Activated naive CD8-positive, alpha-beta T cell treated with anti-CD3 and anti-CD28 coated beads, Interleukin-2, amount 10 ng/mL, durations not matched to agents 7 days and 5 days (primary cell): ENCODE data around the gene NXN. TPM values are rescaled to one million over a fixed set of nuclear protein-coding genes. Genes with fewer than 3 reads are reported as not detected.
"Not testable (repeated sequence)": the region's sequence is repeated elsewhere in the genome, so short reads cannot be mapped to it uniquely, and the experiment has no call there.

Experiments
- ATAC-seq: fragments of 150-1000 bp; cut with Tn5 transposase; one replicate; pipeline ENCODE4 v1.10.0; 2021; ENCODE audit warnings: low read depth, moderate library complexity
- POLR2A ChIA-PET: fragments of 350-600 bp; sonication (Branson Sonifier 250); formaldehyde crosslinking; loops from one replicate; lab custom pipeline; 2021; ENCODE audit warnings: antibody characterized with exemption; lab: Charles Lee
- DNase-seq: peaks from one replicate; pipeline ENCODE4 v3.0.0; 2021
- H3K27ac Mint-ChIP-seq: one replicate; pipeline ENCODE4 v1.8.0; 2022; ENCODE audit warnings: mild to moderate bottlenecking, mixed read lengths
- H3K27me3 Mint-ChIP-seq: one replicate; pipeline ENCODE4 v1.8.0; 2022; ENCODE audit warnings: mild to moderate bottlenecking, moderate library complexity, mixed read lengths
- H3K36me3 Mint-ChIP-seq: one replicate; pipeline ENCODE4 v1.8.0; 2021; ENCODE audit warnings: mild to moderate bottlenecking, mixed read lengths
- H3K4me1 Mint-ChIP-seq: one replicate; pipeline ENCODE4 v1.8.0; 2021; ENCODE audit warnings: mixed read lengths
- H3K4me3 Mint-ChIP-seq: one replicate; pipeline ENCODE4 v1.8.0; 2022; ENCODE audit warnings: mild to moderate bottlenecking, moderate library complexity, mixed read lengths
- H3K9me3 Mint-ChIP-seq: one replicate; pipeline ENCODE4 v1.8.0; 2021; ENCODE audit warnings: mixed read lengths
- total RNA-seq, 2 experiments: library from RNA; stranded (reverse); gene quantifications; one replicate each; pipeline ENCODE4 v1.2.3, GENCODE V29; 2021

NXN gene
- total RNA-seq, 2 experiments from 2014 or later = 0.22 to 0.37 TPM

GRCh38 chr17:795721-796120 lies 183.9 kb downstream of the NXN start:
- H3K4me1 Mint-ChIP-seq = peaks cover 2% of the 10 kb centered on the region
- no peak for ATAC-seq
- H3K27ac Mint-ChIP-seq = no peak overlapping the region
- DNase-seq = no peak
- POLR2A ChIA-PET = interaction anchor here (2.3 to 2.5 kb wide), 2 partner anchors 14 to 201 kb away, joined by 5 to 7 read pairs; partner anchors contain the start of genes GLOD4, MRM3 and TIMM22
- no peak overlapping the region for H3K4me3 Mint-ChIP-seq
- peaks cover 8% of the 10 kb centered on the region for H3K36me3 Mint-ChIP-seq
- no peaks in the 10 kb centered on the region for H3K27me3 Mint-ChIP-seq
- no peaks in the 10 kb centered on the region for H3K9me3 Mint-ChIP-seq

- Mint-ChIP-seq H3K4me3 (no peak overlapping the region), H3K36me3 (peaks cover 8% of the 10 kb centered on the region), H3K4me1 (peaks cover 2% of the 10 kb centered on the region), H3K9me3 (no peaks in the 10 kb centered on the region), H3K27ac (no peak overlapping the region), H3K27me3 (no peaks in the 10 kb centered on the region)
- DNase-seq = no peak
- no peak for ATAC-seq
- POLR2A ChIA-PET = interaction anchor here (0.6 to 2.5 kb wide), 3 partner anchors 13 to 201 kb away, joined by 4 to 7 read pairs (median 5); partner anchors contain the start of genes GLOD4, MRM3 and TIMM22
Measured at GRCh38 chr17:795276-795675, 184.3 kb downstream of the NXN start.

GRCh38 chr17:794876-795275 lies 184.7 kb downstream of the NXN start:
- no peak overlapping the region for H3K27ac Mint-ChIP-seq
- H3K4me1 Mint-ChIP-seq = peaks cover 2% of the 10 kb centered on the region

GRCh38 chr17:792277-792676 lies 187.3 kb downstream of the NXN start:
- Mint-ChIP-seq H3K27me3 (no peaks in the 10 kb centered on the region), H3K27ac (no peak overlapping the region), H3K9me3 (no peaks in the 10 kb centered on the region), H3K4me3 (no peak overlapping the region), H3K4me1 (peaks cover 2% of the 10 kb centered on the region), H3K36me3 (peaks cover 13% of the 10 kb centered on the region)
- no peak for ATAC-seq
- POLR2A ChIA-PET = interaction anchor here (0.6 to 0.9 kb wide), 2 partner anchors 9 to 204 kb away, joined by 3 to 4 read pairs; partner anchors contain the start of gene TIMM22
- no peak for DNase-seq

More at GRCh38 chr17:794876-795275, 184.7 kb downstream of the NXN start:
- H3K27me3 Mint-ChIP-seq = no peaks in the 10 kb centered on the region
- H3K9me3 Mint-ChIP-seq = no peaks in the 10 kb centered on the region
- peak; percentile 66 for DNase-seq
- POLR2A ChIA-PET = interaction anchor here (0.6 to 2.5 kb wide), 3 partner anchors 13 to 202 kb away, joined by 4 to 7 read pairs (median 5); partner anchors contain the start of genes GLOD4, MRM3 and TIMM22
- H3K4me3 Mint-ChIP-seq = no peak overlapping the region
- H3K36me3 Mint-ChIP-seq = peaks cover 8% of the 10 kb centered on the region
- ATAC-seq = peak; percentile 82

- POLR2A ChIA-PET = interaction anchor here (0.6 to 0.9 kb wide), 2 partner anchors 9 to 205 kb away, joined by 3 to 4 read pairs; partner anchors contain the start of gene TIMM22
- H3K9me3 Mint-ChIP-seq = no peaks in the 10 kb centered on the region
- H3K36me3 Mint-ChIP-seq = peaks cover 14% of the 10 kb centered on the region
- no peak overlapping the region for H3K4me3 Mint-ChIP-seq
- DNase-seq (no peak), ATAC-seq (no peak)
- H3K27ac Mint-ChIP-seq = no peak overlapping the region
- H3K27me3 Mint-ChIP-seq = no peaks in the 10 kb centered on the region
- peaks cover 2% of the 10 kb centered on the region for H3K4me1 Mint-ChIP-seq
Measured at GRCh38 chr17:791829-792228, 187.7 kb downstream of the NXN start.

GRCh38 chr17:790874-791247 lies 188.7 kb downstream of the NXN start:
- H3K9me3 Mint-ChIP-seq, H3K27ac Mint-ChIP-seq, H3K4me3 Mint-ChIP-seq, H3K27me3 Mint-ChIP-seq, H3K4me1 Mint-ChIP-seq, DNase-seq, ATAC-seq, POLR2A ChIA-PET: not testable (repeated sequence)
- peaks cover 14% of the 10 kb centered on the region for H3K36me3 Mint-ChIP-seq

GRCh38 chr17:789931-790873 lies 189.4 kb downstream of the NXN start:
- DNase-seq, H3K9me3 Mint-ChIP-seq, H3K27me3 Mint-ChIP-seq, H3K4me3 Mint-ChIP-seq, POLR2A ChIA-PET, ATAC-seq, H3K4me1 Mint-ChIP-seq, H3K27ac Mint-ChIP-seq: not testable (repeated sequence)
- H3K36me3 Mint-ChIP-seq = peaks cover 14% of the 10 kb centered on the region

GRCh38 chr17:789160-789840 lies 190.3 kb downstream of the NXN start:
- Mint-ChIP-seq H3K36me3 (peaks cover 14% of the 10 kb centered on the region), H3K9me3 (no peaks in the 10 kb centered on the region), H3K27me3 (no peaks in the 10 kb centered on the region), H3K4me3 (no peak overlapping the region), H3K27ac (no peak overlapping the region), H3K4me1 (peaks cover 2% of the 10 kb centered on the region)
- no peak for ATAC-seq
- POLR2A ChIA-PET = no interaction called here
- DNase-seq = no peak

- DNase-seq (no peak), ATAC-seq (no peak)
- Mint-ChIP-seq H3K4me3 (no peak overlapping the region), H3K9me3 (no peaks in the 10 kb centered on the region), H3K36me3 (peaks cover 14% of the 10 kb centered on the region), H3K27me3 (no peaks in the 10 kb centered on the region), H3K27ac (no peak overlapping the region), H3K4me1 (peaks cover 8% of the 10 kb centered on the region)
- POLR2A ChIA-PET = no interaction called here
Measured at GRCh38 chr17:788551-788950, 191.0 kb downstream of the NXN start.

- H3K27me3 Mint-ChIP-seq = no peaks in the 10 kb centered on the region
- H3K4me3 Mint-ChIP-seq = no peak overlapping the region
- H3K4me1 Mint-ChIP-seq = peaks cover 12% of the 10 kb centered on the region
- DNase-seq = peak; percentile 3
- H3K27ac Mint-ChIP-seq = no peak overlapping the region
- POLR2A ChIA-PET = no interaction called here
- no peak for ATAC-seq
- H3K36me3 Mint-ChIP-seq = peaks cover 14% of the 10 kb centered on the region
- H3K9me3 Mint-ChIP-seq = no peaks in the 10 kb centered on the region
Measured at GRCh38 chr17:787641-788221, 191.8 kb downstream of the NXN start.

GRCh38 chr17:785901-786300 lies 193.7 kb downstream of the NXN start:
- ATAC-seq, H3K27me3 Mint-ChIP-seq, H3K4me3 Mint-ChIP-seq, POLR2A ChIA-PET, DNase-seq, H3K9me3 Mint-ChIP-seq, H3K36me3 Mint-ChIP-seq, H3K27ac Mint-ChIP-seq: not testable (repeated sequence)
- H3K4me1 Mint-ChIP-seq = peaks cover 18% of the 10 kb centered on the region

GRCh38 chr17:784143-784542 lies 195.4 kb downstream of the NXN start:
- no peak overlapping the region for H3K27ac Mint-ChIP-seq
- peak overlapping the region; percentile 42 for H3K4me3 Mint-ChIP-seq
- H3K27me3 Mint-ChIP-seq = no peaks in the 10 kb centered on the region
- peak; percentile 8 for DNase-seq
- ATAC-seq = no peak
- no peaks in the 10 kb centered on the region for H3K9me3 Mint-ChIP-seq
- peaks cover 5% of the 10 kb centered on the region for H3K36me3 Mint-ChIP-seq
- H3K4me1 Mint-ChIP-seq = peaks cover 22% of the 10 kb centered on the region
- POLR2A ChIA-PET = no interaction called here
